ENCODE results near the gene PIGQ. TPM values are rescaled to one million over a fixed set of nuclear protein-coding genes. Genes with fewer than 3 reads are reported as not detected.

Gene PIGQ
- total RNA-seq, 1 donor from 2014 or later = 53.1 TPM

DNA sequence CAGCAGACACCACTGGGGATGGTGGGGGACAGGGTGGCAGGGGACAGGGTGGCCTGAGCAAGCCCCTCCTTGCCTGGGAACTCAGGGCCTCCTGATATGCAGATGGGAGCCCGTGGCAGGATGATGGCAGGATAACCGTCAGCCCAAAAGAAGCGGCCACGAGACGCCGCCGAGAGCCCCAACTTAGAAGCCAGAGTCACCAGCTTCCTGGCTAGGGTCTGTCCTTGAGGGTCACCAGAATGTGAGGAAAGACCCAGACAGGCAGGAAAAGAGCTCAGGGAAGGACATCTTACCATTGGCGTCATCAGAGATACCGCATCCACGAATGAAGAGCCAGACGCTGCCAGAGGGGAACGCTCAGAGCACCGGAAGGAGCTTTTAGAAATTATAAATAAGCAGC, 39.5 kb downstream of the PIGQ start:
- ChIA-PET CTCF (interaction anchor here (1.5 kb wide), 1 partner anchor 11 kb away, joined by 3 read pairs; no protein-coding TSS in a partner anchor), POLR2A (interaction anchor here (1.1 kb wide), 1 partner anchor 27 kb away, joined by 3 read pairs; the partner anchor contains the start of gene METTL26)
- Mint-ChIP-seq H3K4me3 (no peak overlapping the region), H3K4me1 (peaks cover 14% of the 10 kb centered on the region), H3K9me3 (peaks cover 3% of the 10 kb centered on the region), H3K27me3 (no peaks in the 10 kb centered on the region), H3K27ac (no peak overlapping the region), H3K36me3 (ENCODE audit: low read depth) (peaks cover 9% of the 10 kb centered on the region)
- TF ChIP-seq, protein P1, sequence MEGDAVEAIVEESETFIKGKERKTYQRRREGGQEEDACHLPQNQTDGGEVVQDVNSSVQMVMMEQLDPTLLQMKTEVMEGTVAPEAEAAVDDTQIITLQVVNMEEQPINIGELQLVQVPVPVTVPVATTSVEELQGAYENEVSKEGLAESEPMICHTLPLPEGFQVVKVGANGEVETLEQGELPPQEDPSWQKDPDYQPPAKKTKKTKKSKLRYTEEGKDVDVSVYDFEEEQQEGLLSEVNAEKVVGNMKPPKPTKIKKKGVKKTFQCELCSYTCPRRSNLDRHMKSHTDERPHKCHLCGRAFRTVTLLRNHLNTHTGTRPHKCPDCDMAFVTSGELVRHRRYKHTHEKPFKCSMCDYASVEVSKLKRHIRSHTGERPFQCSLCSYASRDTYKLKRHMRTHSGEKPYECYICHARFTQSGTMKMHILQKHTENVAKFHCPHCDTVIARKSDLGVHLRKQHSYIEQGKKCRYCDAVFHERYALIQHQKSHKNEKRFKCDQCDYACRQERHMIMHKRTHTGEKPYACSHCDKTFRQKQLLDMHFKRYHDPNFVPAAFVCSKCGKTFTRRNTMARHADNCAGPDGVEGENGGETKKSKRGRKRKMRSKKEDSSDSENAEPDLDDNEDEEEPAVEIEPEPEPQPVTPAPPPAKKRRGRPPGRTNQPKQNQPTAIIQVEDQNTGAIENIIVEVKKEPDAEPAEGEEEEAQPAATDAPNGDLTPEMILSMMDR (IDR thresholded peaks at IDR 0.05) = no peak
- intact Hi-C loops (cut with micrococcal nuclease) = no loop called here
- no peak for ATAC-seq (ENCODE audit: low read depth)
- no peak for DNase-seq

GRCh38 chr16:609984-610383, 40.2 kb downstream of the PIGQ start:
- no peak overlapping the region for H3K27ac Mint-ChIP-seq
- H3K27me3 Mint-ChIP-seq = no peaks in the 10 kb centered on the region
- H3K36me3 Mint-ChIP-seq (ENCODE audit: low read depth) = peaks cover 12% of the 10 kb centered on the region
- ATAC-seq (ENCODE audit: low read depth) = no peak
- peaks cover 19% of the 10 kb centered on the region for H3K4me1 Mint-ChIP-seq
- ChIA-PET CTCF (interaction anchor here (1.0 to 1.5 kb wide), 2 partner anchors 11 to 31 kb away, joined by 3 read pairs; no protein-coding TSS in a partner anchor), POLR2A (interaction anchor here (0.8 to 1.1 kb wide), 2 partner anchors 26 to 31 kb away, joined by 3 read pairs; partner anchors contain the start of gene METTL26)
- peaks cover 3% of the 10 kb centered on the region for H3K9me3 Mint-ChIP-seq
- no peak overlapping the region for H3K4me3 Mint-ChIP-seq
- TF ChIP-seq, protein P1 (IDR thresholded peaks at IDR 0.05) = no peak
- intact Hi-C loops (cut with micrococcal nuclease) = loop anchor here (2.0 kb wide), 1 partner anchor 31 kb away; no protein-coding TSS in a partner anchor
- no peak for DNase-seq

DNA sequence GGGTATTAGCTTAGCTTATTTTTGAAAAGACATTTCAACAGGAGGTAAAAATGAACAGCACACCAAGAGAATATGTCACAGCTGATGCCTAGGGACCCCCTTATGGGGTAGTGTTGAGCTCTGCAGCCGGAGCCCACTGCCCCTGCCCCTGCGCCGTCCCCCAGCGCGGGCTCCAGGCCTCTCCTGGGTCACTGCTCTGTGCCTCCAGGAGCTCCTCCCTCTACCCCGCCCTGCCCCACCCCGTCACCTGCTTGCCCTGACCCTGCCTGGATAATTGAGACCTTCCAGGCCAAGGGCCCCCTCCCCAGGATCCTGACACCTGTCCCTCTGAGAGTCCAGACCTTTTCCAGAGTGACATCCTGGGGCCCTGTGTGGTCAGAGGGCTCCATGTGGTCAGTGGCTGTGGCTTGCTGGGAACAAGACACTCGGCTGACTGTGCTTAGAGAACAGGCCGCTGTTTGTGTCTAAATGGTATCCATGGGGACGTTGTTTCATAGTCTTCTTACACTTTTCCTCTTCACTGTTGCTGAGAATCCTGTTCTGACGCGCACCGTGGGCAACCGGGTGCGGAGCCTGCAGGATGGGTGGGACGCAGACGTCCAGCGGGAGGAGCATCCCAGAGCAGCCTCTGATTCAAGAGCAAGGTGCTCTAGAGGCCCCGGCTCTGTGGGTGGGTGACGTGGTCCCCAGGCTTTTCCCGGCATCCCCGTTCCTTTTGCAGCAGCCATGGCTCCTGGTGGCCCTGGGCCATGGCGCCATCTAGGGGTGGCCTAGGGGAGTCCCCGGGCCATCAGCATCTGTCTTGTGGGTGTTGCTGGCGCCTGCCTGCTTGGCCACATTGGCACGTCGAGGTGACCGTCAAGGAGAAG, 41.0 kb downstream of the PIGQ start:
- Mint-ChIP-seq H3K4me3 (no peak overlapping the region), H3K27ac (no peak overlapping the region), H3K9me3 (peaks cover 3% of the 10 kb centered on the region), H3K36me3 (ENCODE audit: low read depth) (peaks cover 9% of the 10 kb centered on the region), H3K27me3 (no peaks in the 10 kb centered on the region), H3K4me1 (peaks cover 22% of the 10 kb centered on the region)
- POLR2A ChIA-PET = interaction anchor here (0.8 kb wide), 1 partner anchor 32 kb away, joined by 3 read pairs; no protein-coding TSS in a partner anchor
- DNase-seq = no peak
- TF ChIP-seq, protein P1 (IDR thresholded peaks at IDR 0.05) = no peak
- CTCF ChIA-PET = interaction anchor here (1.0 to 1.5 kb wide), 2 partner anchors 12 to 32 kb away, joined by 3 read pairs; no protein-coding TSS in a partner anchor
- intact Hi-C loops (cut with micrococcal nuclease) = loop anchor here (2.0 kb wide), 1 partner anchor 32 kb away; no protein-coding TSS in a partner anchor
- peak; percentile 68 for ATAC-seq (ENCODE audit: low read depth)

DNA sequence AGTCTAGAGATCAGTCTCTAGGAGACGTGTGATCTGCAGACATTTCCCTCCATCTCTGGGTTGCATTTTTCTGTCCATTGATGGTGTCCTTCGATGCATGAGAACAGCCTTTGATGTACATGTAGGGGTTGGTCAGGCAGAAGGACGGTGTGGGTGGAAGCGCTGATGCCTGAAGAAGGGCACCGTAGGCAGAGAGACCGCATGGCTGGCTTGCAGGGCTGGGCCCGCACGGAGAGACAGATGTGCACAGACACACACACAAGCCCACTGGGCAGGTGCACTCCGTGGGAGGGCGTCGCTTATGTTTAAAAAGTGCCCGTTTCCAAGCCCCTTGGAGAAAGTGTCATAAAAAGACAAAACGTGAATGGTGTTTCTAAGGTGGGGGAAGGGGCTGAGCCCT, 45.4 kb downstream of the PIGQ start:
- ChIA-PET CTCF (no interaction called here), POLR2A (no interaction called here)

More for the DNA sequence above, 45.4 kb downstream of the PIGQ start:
- TF ChIP-seq, protein P1 (IDR thresholded peaks at IDR 0.05) = no peak
- Mint-ChIP-seq H3K27ac (no peak overlapping the region), H3K4me1 (peaks cover 13% of the 10 kb centered on the region), H3K27me3 (no peaks in the 10 kb centered on the region), H3K9me3 (no peaks in the 10 kb centered on the region), H3K4me3 (no peak overlapping the region), H3K36me3 (ENCODE audit: low read depth) (peaks cover 8% of the 10 kb centered on the region)
- intact Hi-C loops (cut with micrococcal nuclease) = no loop called here
- DNase-seq (no peak), ATAC-seq (ENCODE audit: low read depth) (no peak)
